ENCODE measurements around the gene CENPV. TPM values are rescaled to one million over a fixed set of nuclear protein-coding genes. Genes with fewer than 3 reads are reported as not detected.

The CENPV gene
- total and polyA plus RNA-seq, 2 of the 13 experiments (the other 11 are each of a cell fraction or from before 2014, with no cell fraction given) = 193 to 292 TPM

DNA sequence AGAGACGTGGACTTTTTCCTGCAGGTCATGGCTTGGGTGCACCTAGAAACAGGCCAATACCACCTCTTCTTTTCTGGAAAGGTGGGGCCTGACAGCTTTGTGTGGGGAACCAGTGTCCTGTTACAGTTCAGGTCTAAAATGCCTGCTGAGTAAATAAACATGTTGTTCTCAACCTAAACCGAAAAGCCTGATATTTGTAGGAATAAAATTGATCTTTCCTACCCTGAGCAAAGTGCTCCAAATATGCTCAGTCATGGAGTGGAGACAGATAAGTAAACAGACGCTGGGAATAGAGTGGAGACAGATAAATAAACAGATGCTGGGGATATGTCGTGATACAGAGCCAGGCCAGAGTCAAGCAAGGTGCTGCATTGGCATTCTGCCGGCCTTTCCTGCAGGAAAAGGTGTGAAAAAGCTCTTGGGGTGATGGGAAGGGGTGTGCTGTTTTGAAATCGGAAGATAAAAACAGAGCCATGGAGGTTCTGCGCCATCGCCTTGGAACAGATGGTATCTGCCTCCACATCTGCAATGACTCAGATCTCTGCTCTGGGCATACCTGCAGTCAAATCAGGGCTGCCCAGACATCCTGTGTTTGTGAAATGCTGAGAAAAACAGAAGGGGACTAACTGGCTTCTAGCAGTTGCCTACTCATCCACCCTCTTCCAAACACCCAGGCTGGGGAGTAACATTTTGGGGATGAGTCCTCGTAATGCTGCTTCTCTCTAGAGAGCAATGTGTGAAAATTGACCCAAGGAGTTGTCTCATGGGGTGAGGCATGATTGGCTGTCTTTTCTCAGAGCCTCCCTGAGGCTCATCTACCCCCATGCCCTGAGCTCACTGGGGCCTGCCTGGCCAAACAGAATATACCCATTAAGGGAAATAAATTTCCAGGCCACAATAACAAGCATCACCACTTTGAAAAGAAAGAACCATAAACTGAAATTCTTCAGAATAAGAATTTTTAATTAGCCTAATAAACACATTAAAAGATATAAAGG is 45.3 kb upstream of the CENPV start (continued):
- TF ChIP-seq, protein P1, sequence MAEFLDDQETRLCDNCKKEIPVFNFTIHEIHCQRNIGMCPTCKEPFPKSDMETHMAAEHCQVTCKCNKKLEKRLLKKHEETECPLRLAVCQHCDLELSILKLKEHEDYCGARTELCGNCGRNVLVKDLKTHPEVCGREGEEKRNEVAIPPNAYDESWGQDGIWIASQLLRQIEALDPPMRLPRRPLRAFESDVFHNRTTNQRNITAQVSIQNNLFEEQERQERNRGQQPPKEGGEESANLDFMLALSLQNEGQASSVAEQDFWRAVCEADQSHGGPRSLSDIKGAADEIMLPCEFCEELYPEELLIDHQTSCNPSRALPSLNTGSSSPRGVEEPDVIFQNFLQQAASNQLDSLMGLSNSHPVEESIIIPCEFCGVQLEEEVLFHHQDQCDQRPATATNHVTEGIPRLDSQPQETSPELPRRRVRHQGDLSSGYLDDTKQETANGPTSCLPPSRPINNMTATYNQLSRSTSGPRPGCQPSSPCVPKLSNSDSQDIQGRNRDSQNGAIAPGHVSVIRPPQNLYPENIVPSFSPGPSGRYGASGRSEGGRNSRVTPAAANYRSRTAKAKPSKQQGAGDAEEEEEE (CRISPR knock-in tag; IDR thresholded peaks at IDR 0.05; ENCODE audit: borderline replicate concordance) = no peak
- no peak for TF ChIP-seq IRX3 (CRISPR knock-in tag; IDR thresholded peaks at IDR 0.05; ENCODE audit: borderline replicate concordance, low read depth)
- TF ChIP-seq, protein P2, sequence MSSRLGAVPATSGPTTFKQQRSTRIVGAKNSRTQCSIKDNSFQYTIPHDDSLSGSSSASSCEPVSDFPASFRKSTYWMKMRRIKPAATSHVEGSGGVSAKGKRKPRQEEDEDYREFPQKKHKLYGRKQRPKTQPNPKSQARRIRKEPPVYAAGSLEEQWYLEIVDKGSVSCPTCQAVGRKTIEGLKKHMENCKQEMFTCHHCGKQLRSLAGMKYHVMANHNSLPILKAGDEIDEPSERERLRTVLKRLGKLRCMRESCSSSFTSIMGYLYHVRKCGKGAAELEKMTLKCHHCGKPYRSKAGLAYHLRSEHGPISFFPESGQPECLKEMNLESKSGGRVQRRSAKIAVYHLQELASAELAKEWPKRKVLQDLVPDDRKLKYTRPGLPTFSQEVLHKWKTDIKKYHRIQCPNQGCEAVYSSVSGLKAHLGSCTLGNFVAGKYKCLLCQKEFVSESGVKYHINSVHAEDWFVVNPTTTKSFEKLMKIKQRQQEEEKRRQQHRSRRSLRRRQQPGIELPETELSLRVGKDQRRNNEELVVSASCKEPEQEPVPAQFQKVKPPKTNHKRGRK (CRISPR knock-in tag; IDR thresholded peaks at IDR 0.05) = no peak
- no peak for TF ChIP-seq ZNF234 (CRISPR knock-in tag; conservative IDR thresholded peaks at IDR 0.05)
- TF ChIP-seq FOXP1 (IDR thresholded peaks at IDR 0.05) = peak; percentile 40; the same call in 1 of the 2 replicates
- TF ChIP-seq FOXP1 (CRISPR knock-in tag; IDR thresholded peaks at IDR 0.05) = peak; percentile 69; the same call in 1 of the 2 replicates
- no peak for TF ChIP-seq HNRNPLL (IDR thresholded peaks at IDR 0.05; ENCODE audit: low read depth, low read length, poor library complexity, severe bottlenecking)
- peak; percentile 73 for TF ChIP-seq FOSL2 (CRISPR knock-in tag; IDR thresholded peaks at IDR 0.05)
- no peak for TF ChIP-seq HNRNPK (IDR thresholded peaks at IDR 0.05; ENCODE audit: low read depth, low read length, poor library complexity, severe bottlenecking)
- TF ChIP-seq, protein P3, sequence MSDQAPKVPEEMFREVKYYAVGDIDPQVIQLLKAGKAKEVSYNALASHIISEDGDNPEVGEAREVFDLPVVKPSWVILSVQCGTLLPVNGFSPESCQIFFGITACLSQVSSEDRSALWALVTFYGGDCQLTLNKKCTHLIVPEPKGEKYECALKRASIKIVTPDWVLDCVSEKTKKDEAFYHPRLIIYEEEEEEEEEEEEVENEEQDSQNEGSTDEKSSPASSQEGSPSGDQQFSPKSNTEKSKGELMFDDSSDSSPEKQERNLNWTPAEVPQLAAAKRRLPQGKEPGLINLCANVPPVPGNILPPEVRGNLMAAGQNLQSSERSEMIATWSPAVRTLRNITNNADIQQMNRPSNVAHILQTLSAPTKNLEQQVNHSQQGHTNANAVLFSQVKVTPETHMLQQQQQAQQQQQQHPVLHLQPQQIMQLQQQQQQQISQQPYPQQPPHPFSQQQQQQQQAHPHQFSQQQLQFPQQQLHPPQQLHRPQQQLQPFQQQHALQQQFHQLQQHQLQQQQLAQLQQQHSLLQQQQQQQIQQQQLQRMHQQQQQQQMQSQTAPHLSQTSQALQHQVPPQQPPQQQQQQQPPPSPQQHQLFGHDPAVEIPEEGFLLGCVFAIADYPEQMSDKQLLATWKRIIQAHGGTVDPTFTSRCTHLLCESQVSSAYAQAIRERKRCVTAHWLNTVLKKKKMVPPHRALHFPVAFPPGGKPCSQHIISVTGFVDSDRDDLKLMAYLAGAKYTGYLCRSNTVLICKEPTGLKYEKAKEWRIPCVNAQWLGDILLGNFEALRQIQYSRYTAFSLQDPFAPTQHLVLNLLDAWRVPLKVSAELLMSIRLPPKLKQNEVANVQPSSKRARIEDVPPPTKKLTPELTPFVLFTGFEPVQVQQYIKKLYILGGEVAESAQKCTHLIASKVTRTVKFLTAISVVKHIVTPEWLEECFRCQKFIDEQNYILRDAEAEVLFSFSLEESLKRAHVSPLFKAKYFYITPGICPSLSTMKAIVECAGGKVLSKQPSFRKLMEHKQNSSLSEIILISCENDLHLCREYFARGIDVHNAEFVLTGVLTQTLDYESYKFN (CRISPR knock-in tag; conservative IDR thresholded peaks at IDR 0.05) = peak; percentile 68
- TF ChIP-seq, protein P4, sequence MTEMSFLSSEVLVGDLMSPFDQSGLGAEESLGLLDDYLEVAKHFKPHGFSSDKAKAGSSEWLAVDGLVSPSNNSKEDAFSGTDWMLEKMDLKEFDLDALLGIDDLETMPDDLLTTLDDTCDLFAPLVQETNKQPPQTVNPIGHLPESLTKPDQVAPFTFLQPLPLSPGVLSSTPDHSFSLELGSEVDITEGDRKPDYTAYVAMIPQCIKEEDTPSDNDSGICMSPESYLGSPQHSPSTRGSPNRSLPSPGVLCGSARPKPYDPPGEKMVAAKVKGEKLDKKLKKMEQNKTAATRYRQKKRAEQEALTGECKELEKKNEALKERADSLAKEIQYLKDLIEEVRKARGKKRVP (CRISPR knock-in tag; IDR thresholded peaks at IDR 0.05) = 0 out of 4 replicates have a peak, but pooled peaks of 1 of the 2 experiments have one; percentile 14
- no peak for TF ChIP-seq NFIB (CRISPR knock-in tag; IDR thresholded peaks at IDR 0.05; ENCODE audit: borderline replicate concordance)
- no peak for TF ChIP-seq ZNF841 (CRISPR knock-in tag; IDR thresholded peaks at IDR 0.05; ENCODE audit: borderline replicate concordance)
- no peak for TF ChIP-seq NFYB (CRISPR knock-in tag; IDR thresholded peaks at IDR 0.05)
- TF ChIP-seq ZNF543 (CRISPR knock-in tag; IDR thresholded peaks at IDR 0.05) = no peak
- TF ChIP-seq POLR2AphosphoS2 (IDR thresholded peaks at IDR 0.05; ENCODE audit: low read depth, low read length) = no peak
- TF ChIP-seq, protein P5, sequence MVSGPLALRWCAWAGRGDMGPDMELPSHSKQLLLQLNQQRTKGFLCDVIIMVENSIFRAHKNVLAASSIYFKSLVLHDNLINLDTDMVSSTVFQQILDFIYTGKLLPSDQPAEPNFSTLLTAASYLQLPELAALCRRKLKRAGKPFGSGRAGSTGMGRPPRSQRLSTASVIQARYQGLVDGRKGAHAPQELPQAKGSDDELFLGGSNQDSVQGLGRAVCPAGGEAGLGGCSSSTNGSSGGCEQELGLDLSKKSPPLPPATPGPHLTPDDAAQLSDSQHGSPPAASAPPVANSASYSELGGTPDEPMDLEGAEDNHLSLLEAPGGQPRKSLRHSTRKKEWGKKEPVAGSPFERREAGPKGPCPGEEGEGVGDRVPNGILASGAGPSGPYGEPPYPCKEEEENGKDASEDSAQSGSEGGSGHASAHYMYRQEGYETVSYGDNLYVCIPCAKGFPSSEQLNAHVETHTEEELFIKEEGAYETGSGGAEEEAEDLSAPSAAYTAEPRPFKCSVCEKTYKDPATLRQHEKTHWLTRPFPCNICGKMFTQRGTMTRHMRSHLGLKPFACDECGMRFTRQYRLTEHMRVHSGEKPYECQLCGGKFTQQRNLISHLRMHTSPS (CRISPR knock-in tag; IDR thresholded peaks at IDR 0.05; ENCODE audit: low read depth) = peak; percentile 51; the same call in 1 of the 2 replicates
- TF ChIP-seq KLF15 (CRISPR knock-in tag; IDR thresholded peaks at IDR 0.05; ENCODE audit: borderline replicate concordance) = no peak

Measured in HepG2 (cell line).